CD14-positive monocyte (primary cell): ENCODE data around the gene MCL1. TPM values are rescaled to one million over a fixed set of nuclear protein-coding genes. Genes with fewer than 3 reads are reported as not detected.

Source experiments
- DNase-seq, 3 donors: peaks; one replicate each; pipeline ENCODE4 v3.0.0-alpha.2; 2011 to 2022
- H2AFZ ChIP-seq: 2 replicates; pipeline ENCODE4 v1.6.0; 2012; ENCODE audit warnings: mild to moderate bottlenecking, low read depth, low read length, inconsistent platforms; ENCODE audit not compliant: insufficient read depth, poor library complexity, severe bottlenecking
- H3K27ac ChIP-seq, 2 donors: 1 replicate in 1 of 2; 2 replicates in 1 of 2; pipeline ENCODE4 v1.5.1; 2012 to 2013; ENCODE audit warnings: low read length in 2 of 2, control low read depth in 1 of 2, inconsistent platforms in 1 of 2, low read depth in 1 of 2, mild to moderate bottlenecking in 1 of 2
- H3K27me3 ChIP-seq, 2 donors: one replicate each; pipeline versions ENCODE4 v1.6.0 to v1.6.1; 2011 to 2013; ENCODE audit warnings: low read length in 2 of 2; ENCODE audit not compliant: control insufficient read depth in 2 of 2, insufficient read depth in 2 of 2
- H3K36me3 ChIP-seq, 2 donors: replicated peaks in 1 of 2; 1 replicate in 1 of 2; 2 replicates in 1 of 2; pipeline versions ENCODE4 v1.5.1 to v1.6.1; 2012 to 2013; ENCODE audit warnings: low read length in 2 of 2, control low read depth in 1 of 2, inconsistent platforms in 1 of 2, mild to moderate bottlenecking in 1 of 2; ENCODE audit not compliant: insufficient read depth in 2 of 2, control insufficient read depth in 1 of 2
- H3K4me1 ChIP-seq, 2 donors: 1 replicate in 1 of 2; 2 replicates in 1 of 2; pipeline versions ENCODE4 v1.5.1 to v1.6.1; 2012 to 2013; ENCODE audit warnings: low read length in 2 of 2, control low read depth in 1 of 2, inconsistent platforms in 1 of 2, mild to moderate bottlenecking in 1 of 2, moderate library complexity in 1 of 2; ENCODE audit not compliant: insufficient read depth in 2 of 2, control insufficient read depth in 1 of 2
- H3K4me2 ChIP-seq: replicated peaks from 2 replicates; pipeline ENCODE3; 2012; ENCODE audit warnings: low read length, moderate library complexity, mild to moderate bottlenecking; ENCODE audit not compliant: poor library complexity, severe bottlenecking; ENCODE audit errors: extremely low read depth
- H3K4me3 ChIP-seq, 3 experiments: fragments of 200-600 bp in 1 of 3; sonication (generic) in 1 of 3; replicated peaks in 1 of 3; 1 replicate in 2 of 3; 2 replicates in 1 of 3; pipeline ENCODE4 v1.5.1; 2011 to 2013; ENCODE audit warnings: low read length in 3 of 3, mild to moderate bottlenecking in 3 of 3, control low read depth in 2 of 3, low read depth in 2 of 3, inconsistent platforms in 1 of 3, moderate library complexity in 1 of 3
- H3K79me2 ChIP-seq: 2 replicates; pipeline ENCODE4 v1.6.0; 2012; ENCODE audit warnings: mild to moderate bottlenecking, control low read depth, inconsistent platforms, low read length, moderate library complexity; ENCODE audit not compliant: insufficient read depth
- H3K9ac ChIP-seq: 2 replicates; pipeline ENCODE4 v1.6.0; 2017; ENCODE audit warnings: low read length, mild to moderate bottlenecking; ENCODE audit not compliant: insufficient read depth, poor library complexity, severe bottlenecking
- H3K9me3 ChIP-seq, 2 donors: replicated peaks in 1 of 2; 1 replicate in 1 of 2; 2 replicates in 1 of 2; pipeline versions ENCODE4 v1.5.1 to v1.6.1; 2012 to 2013; ENCODE audit warnings: low read length in 2 of 2, control low read depth in 1 of 2; ENCODE audit not compliant: control insufficient read depth in 1 of 2, insufficient read depth in 1 of 2
- H4K20me1 ChIP-seq: 2 replicates; pipeline ENCODE4 v1.6.0; 2012; ENCODE audit warnings: mild to moderate bottlenecking, low read length, control low read depth, moderate library complexity; ENCODE audit not compliant: insufficient read depth
- H3K27ac Mint-ChIP-seq, 7 donors: one replicate each; pipeline ENCODE4 v1.8.0; 2020; ENCODE audit warnings: mild to moderate bottlenecking in 7 of 7, mixed read lengths in 7 of 7, moderate library complexity in 6 of 7, inconsistent platforms in 2 of 7
- H3K27me3 Mint-ChIP-seq, 3 donors: one replicate each; pipeline ENCODE4 v1.8.0; 2021 to 2022; ENCODE audit warnings: low read depth in 3 of 3, mild to moderate bottlenecking in 3 of 3, mixed read lengths in 3 of 3, moderate library complexity in 3 of 3, inconsistent platforms in 1 of 3
- H3K36me3 Mint-ChIP-seq, 2 donors: one replicate each; pipeline ENCODE4 v1.8.0; 2020; ENCODE audit warnings: mixed read lengths in 2 of 2, inconsistent platforms in 1 of 2, mild to moderate bottlenecking in 1 of 2
- H3K4me1 Mint-ChIP-seq: one replicate; pipeline ENCODE4 v1.8.0; 2020; ENCODE audit warnings: mild to moderate bottlenecking, mixed read lengths
- H3K4me3 Mint-ChIP-seq, 2 donors: one replicate each; pipeline ENCODE4 v1.8.0; 2020; ENCODE audit warnings: mild to moderate bottlenecking in 2 of 2, mixed read lengths in 2 of 2, moderate library complexity in 1 of 2
- H3K9me3 Mint-ChIP-seq, 7 donors: one replicate each; pipeline ENCODE4 v1.8.0; 2020 to 2022; ENCODE audit warnings: mixed read lengths in 7 of 7, mild to moderate bottlenecking in 6 of 7, moderate library complexity in 6 of 7, inconsistent platforms in 2 of 7
- CTCF ChIP-seq: fragments of 200-600 bp; IDR thresholded peaks from one replicate; pipeline ENCODE4 v1.8.0; 2022; ENCODE audit warnings: antibody characterized with exemption, mild to moderate bottlenecking
- WGBS: methylation state at CpG from one replicate; pipeline ENCODE4 v1.1.5; 2013; ENCODE audit warnings: missing lambda C conversion rate; ENCODE audit not compliant: insufficient coverage; 5-methylcytosine and 5-hydroxymethylcytosine counted together
- intact Hi-C, 2 donors: fragments of 100-400 bp; cut with micrococcal nuclease; formaldehyde crosslinking; loops; one replicate each; pipeline versions ENCODE4 v1.15.0 to v1.15.1; 2023
- polyA plus RNA-seq, 3 donors: library from polyadenylated mRNA; depleted of rRNA in 1 of 3; unstranded in 2 of 3; stranded (reverse) in 1 of 3; fragments of 300-500 nt in 2 of 3; fragments of >200 nt in 1 of 3; fragmentation: Illumina TruSeq in 2 of 3; gene quantifications; 1 replicate in 2 of 3; 2 replicates in 1 of 3; pipeline ENCODE4 v1.2.3, GENCODE V29; 2012 to 2021

The MCL1 gene
- polyA plus RNA-seq, 3 donors, result 287 to 2,076 (median 301) TPM

GRCh38 chr1:150563340-150564038, 15.9 kb downstream of the MCL1 start:
- H3K9ac ChIP-seq, result no peak overlapping the region
- Mint-ChIP-seq H3K4me1 (peaks cover 88% of the 10 kb centered on the region), H3K9me3 (peaks cover 0 to 3% (median 0%) of the 10 kb centered on the region in 7 donors), H3K27ac (peak overlapping the region; percentile 96 to 100 (median 98)), H3K4me3 (peak overlapping the region; percentile 93), H3K27me3 (peaks cover 0 to 2% (median 0%) of the 10 kb centered on the region in 3 donors), H3K36me3 (peaks cover 38 to 60% of the 10 kb centered on the region in 2 donors)
- H3K27ac ChIP-seq, result peak overlapping the region; percentile 30 to 88
- no peaks in the 10 kb centered on the region for H3K27me3 ChIP-seq
- H2AFZ ChIP-seq, result no peak overlapping the region
- H3K36me3 ChIP-seq, result peaks cover 5 to 22% of the 10 kb centered on the region in 2 donors
- peak overlapping the region; percentile 98 for H3K4me2 ChIP-seq
- peaks cover 98% of the 10 kb centered on the region for H4K20me1 ChIP-seq
- 33% methylated on average over 4 of the region's 4 CpGs for WGBS
- H3K4me1 ChIP-seq, result peaks cover 95 to 100% of the 10 kb centered on the region in 2 donors
- H3K79me2 ChIP-seq, result peaks cover 83% of the 10 kb centered on the region
- H3K9me3 ChIP-seq, result no peaks in the 10 kb centered on the region
- TF ChIP-seq CTCF, result no peak
- intact Hi-C loops, result loop anchor here (2.0 to 5.0 kb wide), 3 partner anchors 13 to 64 kb away; partner anchors contain the start of gene ENSA (in 1 of the 2)
- DNase-seq, result peak in 2 of 3 donors; percentile 13 to 26
- H3K4me3 ChIP-seq, result peak overlapping the region in 1 of 3 experiments; percentile 92

- Mint-ChIP-seq H3K4me1 (peaks cover 82% of the 10 kb centered on the region), H3K4me3 (peak overlapping the region; percentile 93), H3K27me3 (peaks cover 0 to 2% (median 0%) of the 10 kb centered on the region in 3 donors), H3K36me3 (peaks cover 42 to 68% of the 10 kb centered on the region in 2 donors), H3K9me3 (peaks cover 0 to 3% (median 0%) of the 10 kb centered on the region in 7 donors), H3K27ac (peak overlapping the region; percentile 96 to 100 (median 98))
- Histone ChIP-seq H3K4me3 (peak overlapping the region; percentile 46 to 92 (median 61)), H2AFZ (no peak overlapping the region), H3K27ac (peak overlapping the region; percentile 88 to 94), H3K4me2 (peak overlapping the region; percentile 98), H3K27me3 (no peaks in the 10 kb centered on the region), H3K9ac (peak overlapping the region; percentile 77), H3K4me1 (peaks cover 90 to 92% of the 10 kb centered on the region in 2 donors), H3K36me3 (peaks cover 13 to 30% of the 10 kb centered on the region in 2 donors), H4K20me1 (peaks cover 98% of the 10 kb centered on the region), H3K9me3 (no peaks in the 10 kb centered on the region), H3K79me2 (peaks cover 82% of the 10 kb centered on the region)
- intact Hi-C loops, result loop anchor here (2.0 to 5.0 kb wide), 3 partner anchors 14 to 65 kb away; partner anchors contain the start of gene ENSA (in 1 of the 2)
- WGBS, result 7% methylated on average over 3 of the region's 4 CpGs
- TF ChIP-seq CTCF, result no peak
- peak in 2 of 3 donors; percentile 36 to 52 for DNase-seq
These were observed 16.7 kb downstream of the MCL1 start for GRCh38 chr1:150562446-150563339.
